Sigmoid colon (tissue), 4 donors: Measurements from ENCODE around the gene UBE2H.

Experiments
- POLR2A ChIP-seq, 2 donors: fragments of 450-650 bp; IDR thresholded peaks; one replicate each; pipeline ENCODE4 v1.6.1; 2016; ENCODE audit warnings: antibody characterized with exemption in 2 of 2, mild to moderate bottlenecking in 2 of 2, moderate library complexity in 2 of 2
- POLR2AphosphoS5 ChIP-seq, 4 donors: sonication (generic); formaldehyde crosslinking; IDR thresholded peaks; one replicate each; pipeline ENCODE4 v1.6.1; 2017; ENCODE audit warnings: antibody characterized with exemption in 4 of 4
- TF ChIP-seq, protein P1 (sequence below), 4 experiments: fragments of 450-650 bp in 3 of 4; fragments of 200-600 bp in 1 of 4; IDR thresholded peaks; one replicate each; pipeline ENCODE4 v1.5.1; 2016 to 2019; ENCODE audit warnings: antibody characterized with exemption in 4 of 4, mild to moderate bottlenecking in 3 of 4, moderate library complexity in 2 of 4

DNA sequence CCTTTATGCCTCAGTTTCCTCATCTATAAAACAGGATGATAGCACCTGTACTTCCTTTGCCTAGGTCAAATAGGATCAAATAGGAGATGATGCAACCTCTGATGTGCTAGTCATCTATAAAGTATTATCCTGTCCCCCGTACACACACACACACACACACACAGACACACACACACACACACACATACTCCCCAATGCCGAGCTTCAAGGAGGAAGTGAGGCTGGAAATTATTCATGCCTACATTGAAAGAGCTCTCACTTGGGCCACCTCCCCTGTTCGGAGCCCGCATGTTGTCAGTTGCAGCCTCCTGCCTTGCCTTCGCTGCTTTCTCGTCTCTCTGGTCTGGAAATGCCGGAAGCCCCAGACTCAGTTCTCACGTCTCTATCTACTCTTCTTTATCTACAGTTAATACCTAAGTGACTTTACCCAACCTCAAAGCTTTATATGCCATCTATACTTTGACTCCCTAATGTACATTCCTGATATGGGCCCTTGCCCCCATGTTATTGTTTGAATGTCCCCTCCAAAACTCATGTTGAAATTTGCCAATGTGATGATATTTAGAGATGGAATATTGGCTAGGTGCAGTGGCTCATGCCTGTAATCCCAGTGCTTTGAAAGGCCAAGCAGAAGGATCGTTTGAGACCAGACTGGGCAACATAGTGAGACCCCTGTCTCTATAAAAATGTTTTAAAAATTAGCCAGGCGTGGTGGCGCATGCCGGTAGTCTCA is 6.9 kb upstream of the UBE2H start:
- TF ChIP-seq, protein P1, sequence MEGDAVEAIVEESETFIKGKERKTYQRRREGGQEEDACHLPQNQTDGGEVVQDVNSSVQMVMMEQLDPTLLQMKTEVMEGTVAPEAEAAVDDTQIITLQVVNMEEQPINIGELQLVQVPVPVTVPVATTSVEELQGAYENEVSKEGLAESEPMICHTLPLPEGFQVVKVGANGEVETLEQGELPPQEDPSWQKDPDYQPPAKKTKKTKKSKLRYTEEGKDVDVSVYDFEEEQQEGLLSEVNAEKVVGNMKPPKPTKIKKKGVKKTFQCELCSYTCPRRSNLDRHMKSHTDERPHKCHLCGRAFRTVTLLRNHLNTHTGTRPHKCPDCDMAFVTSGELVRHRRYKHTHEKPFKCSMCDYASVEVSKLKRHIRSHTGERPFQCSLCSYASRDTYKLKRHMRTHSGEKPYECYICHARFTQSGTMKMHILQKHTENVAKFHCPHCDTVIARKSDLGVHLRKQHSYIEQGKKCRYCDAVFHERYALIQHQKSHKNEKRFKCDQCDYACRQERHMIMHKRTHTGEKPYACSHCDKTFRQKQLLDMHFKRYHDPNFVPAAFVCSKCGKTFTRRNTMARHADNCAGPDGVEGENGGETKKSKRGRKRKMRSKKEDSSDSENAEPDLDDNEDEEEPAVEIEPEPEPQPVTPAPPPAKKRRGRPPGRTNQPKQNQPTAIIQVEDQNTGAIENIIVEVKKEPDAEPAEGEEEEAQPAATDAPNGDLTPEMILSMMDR (IDR thresholded peaks at IDR 0.05) = no peak
- TF ChIP-seq POLR2AphosphoS5 (IDR thresholded peaks at IDR 0.05) (no peak), POLR2A (IDR thresholded peaks at IDR 0.05) (no peak)
